NCI-H1930 (cell line): ENCODE data around the gene BARX1.
"Not testable (repeated sequence)": the region's sequence is repeated elsewhere in the genome, so short reads cannot be mapped to it uniquely, and the experiment has no call there.

Experiments used
- DNase-seq, 2 experiments: peaks; one replicate each; lab custom pipeline; 2025; lab: John Stamatoyannopoulos, UW

The BARX1 gene

GRCh38 chr9:93965830-93966577 lies 10.8 kb upstream of the BARX1 start:
- DNase-seq = no peak

GRCh38 chr9:93964685-93965084 lies 9.5 kb upstream of the BARX1 start:
- DNase-seq = no peak

DNA sequence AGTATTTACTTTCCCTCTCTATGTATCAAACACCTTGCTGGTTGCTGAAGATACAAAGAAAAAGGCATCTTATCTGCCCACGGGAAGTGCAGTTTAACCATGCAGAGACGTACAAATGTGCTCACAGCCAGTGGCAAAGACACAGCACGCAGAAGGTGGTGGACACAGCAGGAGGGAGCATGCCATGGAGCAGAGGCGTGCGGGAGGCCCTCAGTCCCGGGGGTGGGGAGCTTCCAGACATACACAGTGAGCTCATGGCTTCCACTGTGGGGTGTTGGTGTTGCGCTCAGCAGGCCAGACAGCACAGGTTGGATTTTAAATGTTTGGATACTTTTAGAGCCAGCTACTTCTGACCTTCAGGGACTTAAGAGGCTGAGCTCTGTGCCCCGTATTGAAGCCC lies 8.8 kb upstream of the BARX1 start:
- no peak for DNase-seq

DNA sequence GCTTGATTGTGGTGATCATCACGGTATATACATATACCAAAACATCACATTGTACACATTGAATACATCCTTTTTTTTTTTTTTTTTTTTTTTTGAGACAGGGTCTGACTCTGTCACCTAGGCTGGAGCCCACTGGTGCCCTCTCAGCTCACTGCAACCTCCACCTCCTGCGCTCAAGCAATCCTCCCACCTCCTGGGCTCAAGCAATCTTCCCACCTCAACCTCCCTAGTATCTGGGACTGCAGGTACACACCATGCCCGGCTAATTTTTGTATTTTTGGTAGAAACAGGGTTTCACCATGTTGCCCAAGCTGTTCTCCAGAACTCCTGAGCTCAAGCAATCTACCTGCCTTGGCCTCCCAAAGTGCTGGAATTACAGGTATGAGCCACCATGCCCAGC lies 8.3 kb upstream of the BARX1 start:
- DNase-seq = not testable (repeated sequence)

DNA sequence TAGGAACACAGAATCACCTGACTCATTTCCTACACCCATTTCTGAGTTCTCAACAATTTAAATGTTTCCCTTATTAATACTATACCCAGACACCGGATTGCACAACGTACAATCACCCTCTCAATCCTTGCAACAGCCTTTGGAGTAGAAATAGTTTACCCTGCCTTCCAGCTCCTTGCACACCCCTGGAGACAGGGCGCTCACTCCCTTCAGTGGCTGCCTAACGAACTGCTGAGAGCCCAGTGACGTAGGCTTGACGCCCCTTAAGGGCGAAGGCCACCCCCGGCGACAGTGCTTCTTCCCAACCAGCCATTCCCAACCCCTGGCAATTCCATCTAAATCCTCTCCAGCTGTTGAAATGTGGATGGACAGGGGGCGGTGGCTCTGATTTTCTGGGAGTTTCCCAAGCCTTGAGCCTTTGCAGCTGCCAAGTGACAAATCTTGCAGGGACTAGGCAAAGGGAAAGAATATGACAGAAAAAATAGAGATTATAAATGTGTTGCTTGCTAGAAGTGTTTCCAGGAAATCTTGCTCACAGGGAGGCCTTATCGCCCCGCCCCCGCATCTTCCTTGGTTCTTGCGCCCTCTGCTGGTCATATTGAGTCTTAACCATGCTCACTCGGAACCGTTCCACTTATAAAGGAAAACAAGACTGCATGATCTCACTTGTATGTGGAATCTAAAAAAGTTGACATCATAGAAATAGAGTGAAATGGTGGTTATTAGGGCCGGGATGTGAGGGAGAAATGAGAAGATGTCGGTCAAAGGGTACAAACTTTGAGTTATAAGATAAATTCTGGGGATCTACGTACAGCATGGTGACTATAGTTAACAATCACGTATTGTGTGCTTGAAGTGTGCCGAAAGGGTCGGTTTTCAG lies 7.6 kb upstream of the BARX1 start:
- peak; percentile 52 to 69 for DNase-seq

DNA sequence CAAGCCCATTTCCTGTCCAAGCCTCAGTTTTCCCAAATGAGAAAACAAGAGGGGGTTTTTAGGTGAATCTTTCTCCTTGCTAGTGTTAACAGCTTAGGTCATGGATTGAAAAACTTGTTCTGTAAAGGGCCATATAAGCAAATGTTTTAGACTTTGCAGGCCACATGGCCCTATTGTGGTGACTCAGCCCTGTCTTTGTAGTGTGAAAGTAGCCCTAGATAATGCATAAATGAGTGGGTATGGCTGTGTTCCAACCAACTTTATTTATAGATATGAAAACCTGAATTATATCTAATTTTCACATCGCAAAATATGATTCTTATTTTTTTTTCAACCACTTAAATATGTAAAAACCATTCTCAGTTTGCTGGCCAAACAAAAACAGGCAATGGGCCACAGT lies 6.9 kb upstream of the BARX1 start:
- no peak for DNase-seq

DNA sequence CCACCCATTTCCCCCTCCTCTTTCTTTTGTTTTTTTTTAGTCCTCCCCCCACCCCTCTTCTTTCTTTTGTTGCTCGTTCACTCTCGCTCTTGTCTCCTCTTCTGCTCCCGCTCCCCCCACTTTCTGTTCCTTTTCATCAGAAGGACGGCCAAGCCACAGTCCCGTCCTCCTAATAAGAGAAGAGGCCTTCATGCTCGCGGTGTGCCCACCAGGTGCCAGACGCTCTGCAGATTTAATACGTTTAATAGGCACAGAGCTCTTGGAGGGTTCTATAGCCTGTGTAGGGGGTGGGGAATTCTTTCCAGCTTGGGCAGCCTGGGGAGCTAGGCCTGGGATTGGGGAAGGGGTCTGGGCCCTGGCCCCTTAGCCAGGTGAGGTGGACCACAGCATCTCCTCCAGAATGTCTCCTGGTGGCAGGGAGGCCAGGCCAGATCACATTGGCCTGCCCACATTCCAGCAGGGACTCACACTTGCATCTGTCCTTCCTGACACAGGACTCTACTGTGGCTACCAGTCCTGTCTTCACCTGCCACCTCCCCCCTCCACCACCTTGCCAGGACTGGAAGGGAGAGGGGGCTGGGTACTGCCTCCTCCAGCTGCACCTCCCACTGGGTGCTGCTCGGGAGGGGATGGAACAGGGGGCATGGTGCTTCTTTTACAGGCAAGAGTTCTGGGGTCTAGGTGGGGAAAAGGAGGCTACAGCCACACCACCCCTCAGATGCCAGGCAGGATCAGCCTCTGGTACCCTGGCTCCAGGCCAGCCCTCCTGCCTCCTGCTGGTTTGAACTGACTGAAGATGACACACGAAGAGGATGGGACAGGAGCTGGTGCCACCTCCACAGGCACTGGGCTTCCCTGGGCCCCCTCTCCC lies 6.1 kb upstream of the BARX1 start:
- no peak for DNase-seq

GRCh38 chr9:93960221-93960970 lies 5.2 kb upstream of the BARX1 start:
- no peak for DNase-seq

GRCh38 chr9:93959739-93960154 lies 4.6 kb upstream of the BARX1 start:
- no peak for DNase-seq

- DNase-seq = no peak
Measured at GRCh38 chr9:93958819-93959682, 3.9 kb upstream of the BARX1 start.

DNA sequence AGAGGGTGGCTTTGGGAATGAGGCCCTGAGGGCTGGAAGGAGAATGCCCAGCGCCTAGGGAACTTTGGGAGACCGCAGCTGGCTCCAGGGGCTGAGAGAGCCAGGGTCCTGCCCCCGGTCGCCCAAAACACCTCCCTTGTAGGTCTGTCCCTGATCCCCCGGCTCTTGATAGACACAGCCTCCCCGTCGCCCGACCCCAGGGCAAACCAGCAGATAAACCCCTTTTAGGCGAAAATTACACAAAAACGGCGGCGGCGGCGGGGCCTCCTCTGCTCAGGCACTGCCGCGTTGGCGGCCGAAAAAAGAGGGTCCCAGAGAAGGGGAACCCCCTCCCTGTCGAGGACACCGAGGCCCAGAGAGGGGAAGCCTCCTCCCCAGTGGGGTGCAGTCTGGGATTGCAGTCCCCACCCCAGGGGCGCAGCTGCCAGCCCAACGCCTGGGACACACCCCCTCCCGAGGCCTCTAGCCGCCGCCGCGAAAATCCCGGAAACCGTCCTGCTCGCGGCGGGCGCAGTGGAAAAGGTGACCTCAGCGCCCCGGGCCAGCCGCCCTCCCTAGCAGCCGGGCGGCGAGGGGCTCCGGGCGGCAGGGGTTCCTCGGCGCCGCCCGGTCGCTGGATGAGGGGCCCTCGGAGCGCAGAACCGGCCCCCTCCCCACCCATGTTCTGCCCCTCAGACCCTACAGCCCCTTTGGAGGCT lies 3.1 kb upstream of the BARX1 start:
- DNase-seq = no peak

DNA sequence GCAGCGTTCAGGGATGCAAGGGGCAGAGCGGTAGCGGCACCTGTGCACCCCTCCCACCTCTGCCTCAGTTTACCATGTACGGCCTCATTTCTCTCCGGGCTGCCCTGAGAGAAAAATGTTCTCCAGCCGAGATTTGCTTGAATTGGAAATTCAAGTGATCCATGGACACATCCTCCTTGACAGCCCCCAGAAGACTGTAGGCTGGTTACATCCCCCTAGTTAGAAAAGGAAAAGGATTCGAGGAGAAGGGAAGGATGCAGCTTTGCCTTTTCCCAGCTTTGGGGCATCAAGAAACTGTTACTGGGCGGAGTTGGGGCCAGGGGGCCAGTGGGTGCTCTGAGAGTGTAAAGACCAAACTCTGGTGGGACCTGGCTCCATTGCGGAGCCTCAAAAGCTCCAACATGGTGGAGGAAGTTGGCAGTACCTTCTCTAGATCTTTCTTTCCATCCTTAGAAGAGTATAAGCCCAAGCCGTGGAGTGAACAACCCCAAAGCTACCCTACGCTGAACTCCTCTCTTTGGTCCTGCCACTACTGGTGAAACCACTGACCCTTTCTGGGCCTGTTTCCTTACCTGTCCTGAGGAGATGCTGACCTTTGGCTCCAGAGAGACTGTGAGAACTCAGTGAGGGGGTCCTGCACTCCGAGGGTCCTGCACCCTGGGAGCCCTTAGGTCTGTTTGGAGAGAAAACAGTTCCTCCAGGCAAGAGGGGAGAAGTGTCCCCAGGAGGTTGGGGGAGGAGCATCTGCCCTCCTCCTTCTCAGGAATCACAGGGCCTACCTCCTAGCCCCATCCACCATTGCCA lies 1.0 kb upstream of the BARX1 start:
- no peak for DNase-seq

DNA sequence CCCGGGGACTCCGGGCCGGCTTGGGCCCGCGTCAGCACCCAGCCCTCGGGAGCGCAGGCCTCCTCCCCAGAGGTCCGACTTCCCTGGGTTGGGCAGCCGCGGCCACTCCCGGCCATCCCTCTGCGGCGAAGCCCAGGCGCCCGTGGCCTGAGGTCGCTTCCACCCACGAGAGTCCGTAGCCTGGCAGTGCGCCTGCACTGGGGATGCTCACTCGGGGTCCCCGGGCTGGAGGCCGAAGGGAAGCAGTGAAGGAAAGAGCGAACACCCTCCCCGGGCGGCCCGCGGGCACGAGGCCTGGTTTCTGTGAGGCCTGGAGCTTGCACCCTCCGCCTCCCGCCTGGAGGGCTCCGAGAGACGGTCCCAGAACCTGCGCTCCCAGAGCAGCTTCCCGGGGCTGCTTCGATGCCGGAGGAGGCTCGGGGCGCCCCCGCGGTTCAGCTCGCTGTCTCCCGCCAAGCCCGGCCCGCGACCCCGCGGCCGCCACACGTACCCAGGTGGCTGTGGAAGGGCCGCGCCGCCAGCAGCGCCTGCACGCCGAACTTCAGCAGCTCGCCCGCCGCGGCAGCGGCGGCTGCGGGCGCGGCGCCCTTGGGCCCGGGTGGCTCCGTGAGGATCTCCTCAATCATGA lies 607 bp downstream of the BARX1 start:
- DNase-seq = no peak

GRCh38 chr9:93953496-93954433 lies 1.4 kb downstream of the BARX1 start:
- no peak for DNase-seq

DNA sequence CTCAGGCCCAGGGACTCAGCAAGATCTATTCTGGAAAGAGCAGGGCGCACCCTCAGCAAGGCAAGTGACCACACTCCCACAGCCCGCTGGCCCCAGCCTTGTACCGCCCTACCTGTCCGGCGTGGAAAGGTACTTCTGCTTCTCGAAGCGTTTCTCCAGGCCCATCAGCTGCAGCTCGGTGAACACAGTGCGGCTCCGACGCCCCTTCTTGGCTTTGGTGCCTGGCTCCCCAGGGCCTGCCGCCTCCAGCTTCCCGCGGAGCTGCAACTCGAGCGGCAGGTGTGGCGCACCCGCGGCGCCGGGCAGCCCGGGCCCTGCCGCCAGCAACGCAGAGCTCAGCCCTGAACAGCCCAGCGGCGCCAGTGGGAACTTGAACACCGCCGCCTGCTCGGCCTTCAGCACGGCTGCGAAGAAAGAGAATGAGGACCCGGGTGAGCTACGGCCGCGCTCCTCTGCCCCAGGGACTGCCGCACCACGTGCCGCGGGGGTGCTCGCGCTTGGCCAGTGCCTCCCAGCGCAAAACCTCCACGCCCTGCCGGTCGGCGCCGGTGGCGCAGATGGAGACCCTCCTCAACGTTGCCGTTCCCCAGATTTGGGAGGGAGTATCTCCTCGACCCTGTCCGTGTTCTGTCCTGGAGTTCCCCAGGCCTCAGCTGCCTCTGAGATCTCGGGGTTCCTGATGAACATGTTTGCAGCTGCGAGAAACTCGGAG lies 2.2 kb downstream of the BARX1 start:
- no peak for DNase-seq

- DNase-seq = no peak
Measured at GRCh38 chr9:93952119-93952783, 2.9 kb downstream of the BARX1 start.
